Skeletal muscle satellite cell (primary cell): ENCODE data around the gene GYPC. TPM values are rescaled to one million over a fixed set of nuclear protein-coding genes. Genes with fewer than 3 reads are reported as not detected.

Experiments
- small RNA-seq: library from RNA; depleted of rRNA; stranded (forward); fragments of <200 nt; gene quantifications from one replicate; pipeline ENCODE3, GENCODE V24; 2012

The GYPC gene

Small RNA genes within 50 kb of the gene (small RNA-seq; reads per million reads assigned to genes)
- gene RNU6-675P: not detected
